Endothelial cell of umbilical vein (primary cell): ENCODE data around the gene ACKR3. TPM values are rescaled to one million over a fixed set of nuclear protein-coding genes. Genes with fewer than 3 reads are reported as not detected.

ENCODE experiments used
- BruUV-seq: library from RNA; stranded (reverse); fragments of 400-500 nt; replicated peaks from 2 replicates; lab custom pipeline; 2021; lab: Mats Ljungman, UMichigan
- CTCF ChIA-PET: fragments of 300-600, 350-600 bp; sonication (Branson Sonifier 250); formaldehyde crosslinking; loops from one replicate; lab custom pipeline; 2021; ENCODE audit warnings: antibody characterized with exemption, inconsistent platforms; lab: Charles Lee
- POLR2A ChIA-PET: fragments of 300-600, 350-600 bp; sonication (Branson Sonifier 250); formaldehyde crosslinking; loops from one replicate; lab custom pipeline; 2021; ENCODE audit warnings: antibody characterized with exemption, inconsistent platforms; lab: Charles Lee
- DNase-seq: peaks from one replicate; pipeline ENCODE4 v3.0.0-alpha.2; 2011; ENCODE audit warnings: low read depth, low spot score
- FAIRE-seq: peaks from 2 replicates; lab custom pipeline; 2011; peaks lifted over from hg19 to GRCh38; lab: Jason Lieb, UNC
- H2AFZ ChIP-seq: 2 replicates; pipeline ENCODE4 v1.6.0; 2012; ENCODE audit warnings: low read depth, low read length, control low read depth, inconsistent platforms
- H3K27ac ChIP-seq: 2 replicates; pipeline ENCODE4 v1.5.1; 2011; ENCODE audit warnings: low read depth, mild to moderate bottlenecking, control low read depth, low read length, moderate library complexity; ENCODE audit not compliant: insufficient read depth
- H3K27me3 ChIP-seq, 2 experiments: 2 replicates each; pipeline versions ENCODE4 v1.6.0 to v1.6.1; 2011; ENCODE audit warnings: low read length in 2 of 2, mixed read lengths in 1 of 2; ENCODE audit not compliant: control insufficient read depth in 2 of 2, insufficient read depth in 2 of 2
- H3K36me3 ChIP-seq, 2 experiments: 2 replicates in 1 of 2; 3 replicates in 1 of 2; pipeline ENCODE4 v1.5.1; 2011; ENCODE audit warnings: low read length in 2 of 2, mild to moderate bottlenecking in 1 of 2, moderate library complexity in 1 of 2; ENCODE audit not compliant: control insufficient read depth in 2 of 2, insufficient read depth in 2 of 2; ENCODE audit errors: extremely low read depth in 1 of 2
- H3K4me1 ChIP-seq: 3 replicates; pipeline ENCODE4 v1.5.1; 2011; ENCODE audit warnings: mild to moderate bottlenecking, low read length; ENCODE audit not compliant: control insufficient read depth, insufficient read depth; ENCODE audit errors: extremely low read depth
- H3K4me2 ChIP-seq: 2 replicates; pipeline ENCODE4 v1.6.1; 2011; ENCODE audit warnings: low read length, control low read depth, mixed read lengths; ENCODE audit not compliant: insufficient read depth
- H3K4me3 ChIP-seq, 3 experiments: fragments of 200-600 bp in 1 of 3; sonication (generic), shearing (Covaris generic) in 1 of 3; replicated peaks in 1 of 3; 2 replicates each; pipeline ENCODE4 v1.5.1; 2011 to 2016; ENCODE audit warnings: control low read depth in 3 of 3, low read length in 3 of 3, mild to moderate bottlenecking in 2 of 3, inconsistent platforms in 1 of 3, low read depth in 1 of 3, moderate library complexity in 1 of 3; ENCODE audit not compliant: insufficient read depth in 1 of 3
- H3K79me2 ChIP-seq: 2 replicates; pipeline ENCODE4 v1.6.0; 2012; ENCODE audit warnings: low read length, inconsistent platforms; ENCODE audit not compliant: control insufficient read depth, insufficient read depth
- H3K9ac ChIP-seq: replicated peaks from 2 replicates; pipeline ENCODE3; 2011; ENCODE audit warnings: low read length, control low read depth; ENCODE audit not compliant: insufficient read depth; ENCODE audit errors: extremely low read depth
- H3K9me1 ChIP-seq: replicated peaks from 3 replicates; pipeline ENCODE4 v1.6.0; 2011; ENCODE audit warnings: mild to moderate bottlenecking, low read length; ENCODE audit not compliant: control insufficient read depth, insufficient read depth; ENCODE audit errors: extremely low read depth
- H3K9me3 ChIP-seq: replicated peaks from 2 replicates; pipeline ENCODE4 v1.5.1; 2012; ENCODE audit warnings: low read length, inconsistent platforms; ENCODE audit not compliant: control insufficient read depth, insufficient read depth
- H4K20me1 ChIP-seq: replicated peaks from 2 replicates; pipeline ENCODE3; 2011; ENCODE audit warnings: mild to moderate bottlenecking, low read length; ENCODE audit not compliant: control insufficient read depth, insufficient read depth; ENCODE audit errors: extremely low read depth
- EZH2 ChIP-seq: IDR thresholded peaks from 2 replicates; pipeline ENCODE4 v1.6.1; 2012; ENCODE audit warnings: borderline replicate concordance, low read depth, mild to moderate bottlenecking, moderate library complexity, low read length, inconsistent platforms; ENCODE audit not compliant: severe bottlenecking
- FOS ChIP-seq: IDR thresholded peaks from 2 replicates; pipeline ENCODE4 v1.6.1; 2011; ENCODE audit warnings: mild to moderate bottlenecking, low read length, moderate library complexity, borderline replicate concordance; ENCODE audit not compliant: insufficient read depth
- GATA2 ChIP-seq: IDR thresholded peaks from 2 replicates; pipeline ENCODE4 v1.7.0; 2011; ENCODE audit warnings: low read depth, mild to moderate bottlenecking, moderate library complexity, mixed read lengths, low read length; ENCODE audit not compliant: insufficient read length, insufficient read depth
- JUN ChIP-seq: IDR thresholded peaks from 2 replicates; pipeline ENCODE4 v1.6.1; 2011; ENCODE audit warnings: borderline replicate concordance, low read depth; ENCODE audit not compliant: insufficient read length, insufficient read depth
- MYC ChIP-seq: IDR thresholded peaks from one replicate; pipeline ENCODE4 v1.6.1; 2011; ENCODE audit warnings: mild to moderate bottlenecking, low read depth, low read length
- POLR2A ChIP-seq: IDR thresholded peaks from 2 replicates; pipeline ENCODE4 v1.6.1; 2012; ENCODE audit warnings: low read depth, mild to moderate bottlenecking, control low read depth, low read length
- POLR2AphosphoS5 ChIP-seq: IDR thresholded peaks from 2 replicates; pipeline ENCODE4 v1.6.1; 2012; ENCODE audit warnings: low read depth, mild to moderate bottlenecking, control low read depth, low read length, moderate library complexity; ENCODE audit not compliant: insufficient read depth
- dilution Hi-C: fragments of 300-500 bp; cut with MboI; formaldehyde crosslinking; loops from one replicate; pipeline ENCODE4 v1.15.0; 2019; ENCODE audit warnings: low sequenced_read_pairs; ENCODE audit not compliant: extremely low pct_ligation_motif_present
- intact Hi-C: fragments of 100-400 bp; cut with micrococcal nuclease; formaldehyde crosslinking; loops from one replicate; pipeline ENCODE4 v1.10.0; 2022
- polyA plus RNA-seq, 4 experiments: library from polyadenylated mRNA; depleted of rRNA in 3 of 4; stranded (reverse) in 3 of 4; unstranded in 1 of 4; fragments of >200 nt; gene quantifications; 2 replicates each; pipeline versions ENCODE4 v1.2.1 to v1.2.3, GENCODE V29; 2011 to 2012; ENCODE audit warnings: missing spikeins in 1 of 4
- total RNA-seq: library from RNA; stranded (reverse); gene quantifications from 2 replicates; pipeline ENCODE4 v1.2.3, GENCODE V29; 2021
- TF ChIP-seq, protein P1 (sequence below), 2 donors: IDR thresholded peaks; 1 replicate in 1 of 2; 2 replicates in 1 of 2; pipeline ENCODE4 v1.5.1; 2011; ENCODE audit warnings: low read length in 2 of 2, mild to moderate bottlenecking in 2 of 2, moderate library complexity in 2 of 2, control low read depth in 1 of 2, inconsistent platforms in 1 of 2, low read depth in 1 of 2; ENCODE audit not compliant: insufficient read depth in 1 of 2; ENCODE audit errors: extremely low read depth in 1 of 2
- TF ChIP-seq, protein P2 (sequence below): IDR thresholded peaks from 2 replicates; pipeline ENCODE4 v1.6.1; 2011; ENCODE audit not compliant: insufficient read depth, insufficient read length

The ACKR3 gene
- total and polyA plus RNA-seq, 2 donors (not counting 3 experiments of a cell fraction or from before 2014, with no cell fraction given) = 31.1 to 428 TPM

DNA sequence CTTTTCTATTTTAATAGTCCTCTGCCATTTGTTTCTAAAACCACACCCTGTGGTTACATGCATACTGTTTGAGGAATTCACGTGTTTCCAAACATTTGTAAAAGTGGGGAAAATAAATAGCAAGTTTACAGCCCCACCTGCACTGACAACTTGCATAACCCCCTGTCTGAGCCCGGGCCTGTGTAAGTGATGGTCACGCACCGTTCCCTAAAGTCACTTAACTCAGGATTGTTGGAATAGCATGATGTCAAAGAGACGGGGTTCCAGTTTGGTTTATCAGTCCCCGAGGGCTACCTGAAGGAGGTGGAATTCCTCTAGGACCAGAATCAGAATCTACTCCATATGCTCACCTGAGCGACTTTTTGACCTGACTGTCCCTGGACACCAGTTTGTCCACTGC is 30.5 kb downstream of the ACKR3 start:
- H3K4me1 ChIP-seq = no peaks in the 10 kb centered on the region
- no peaks in the 10 kb centered on the region for H3K36me3 ChIP-seq
- FAIRE-seq (no peak), DNase-seq (no peak)
- no peak overlapping the region for H2AFZ ChIP-seq
- H3K79me2 ChIP-seq = no peaks in the 10 kb centered on the region
- dilution Hi-C loops (no loop called here), intact Hi-C loops (no loop called here)
- no peaks in the 10 kb centered on the region for H3K9me1 ChIP-seq
- no peaks in the 10 kb centered on the region for H3K9me3 ChIP-seq
- no peaks in the 10 kb centered on the region for H4K20me1 ChIP-seq
- TF ChIP-seq POLR2AphosphoS5 = no peak
- no peak for TF ChIP-seq MYC
- TF ChIP-seq, protein P1, sequence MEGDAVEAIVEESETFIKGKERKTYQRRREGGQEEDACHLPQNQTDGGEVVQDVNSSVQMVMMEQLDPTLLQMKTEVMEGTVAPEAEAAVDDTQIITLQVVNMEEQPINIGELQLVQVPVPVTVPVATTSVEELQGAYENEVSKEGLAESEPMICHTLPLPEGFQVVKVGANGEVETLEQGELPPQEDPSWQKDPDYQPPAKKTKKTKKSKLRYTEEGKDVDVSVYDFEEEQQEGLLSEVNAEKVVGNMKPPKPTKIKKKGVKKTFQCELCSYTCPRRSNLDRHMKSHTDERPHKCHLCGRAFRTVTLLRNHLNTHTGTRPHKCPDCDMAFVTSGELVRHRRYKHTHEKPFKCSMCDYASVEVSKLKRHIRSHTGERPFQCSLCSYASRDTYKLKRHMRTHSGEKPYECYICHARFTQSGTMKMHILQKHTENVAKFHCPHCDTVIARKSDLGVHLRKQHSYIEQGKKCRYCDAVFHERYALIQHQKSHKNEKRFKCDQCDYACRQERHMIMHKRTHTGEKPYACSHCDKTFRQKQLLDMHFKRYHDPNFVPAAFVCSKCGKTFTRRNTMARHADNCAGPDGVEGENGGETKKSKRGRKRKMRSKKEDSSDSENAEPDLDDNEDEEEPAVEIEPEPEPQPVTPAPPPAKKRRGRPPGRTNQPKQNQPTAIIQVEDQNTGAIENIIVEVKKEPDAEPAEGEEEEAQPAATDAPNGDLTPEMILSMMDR (IDR thresholded peaks at IDR 0.05; ENCODE audit: extremely low read depth in 1 of 2, insufficient read depth in 1 of 2, low read depth in 1 of 2, low read length in 2 of 2) = no peak
- no peak for TF ChIP-seq EZH2
- H3K4me3 ChIP-seq = no peak overlapping the region
- no peak overlapping the region for H3K9ac ChIP-seq
- peaks cover 2% of the 10 kb centered on the region in 2 experiments for H3K27me3 ChIP-seq
- H3K4me2 ChIP-seq = no peak overlapping the region
- no peak overlapping the region for H3K27ac ChIP-seq
- CTCF ChIA-PET = no interaction called here
- POLR2A ChIA-PET = no interaction called here
- no TSS peak for BruUV-seq

DNA sequence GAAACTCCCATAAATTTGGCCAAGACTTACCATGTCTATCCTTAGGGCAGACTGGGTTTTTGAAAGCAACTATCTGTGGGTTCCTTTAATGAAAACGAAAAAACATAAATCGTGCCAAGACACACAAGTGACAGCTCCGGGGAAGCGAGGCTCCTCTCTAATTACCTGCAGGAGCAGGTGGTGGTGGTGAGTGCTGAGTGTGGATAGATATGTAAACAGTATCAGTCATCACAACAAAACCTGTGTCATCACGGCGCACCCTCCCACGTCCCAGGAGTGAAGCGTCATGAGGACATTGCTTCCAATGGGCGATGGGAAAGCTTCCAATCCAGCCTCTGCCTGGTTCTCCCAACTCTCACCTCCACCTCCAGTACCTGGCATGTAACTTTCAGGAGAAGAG is 31.3 kb downstream of the ACKR3 start:
- POLR2A ChIA-PET = no interaction called here
- no peak overlapping the region for H3K9ac ChIP-seq
- TF ChIP-seq, protein P1 (IDR thresholded peaks at IDR 0.05; ENCODE audit: extremely low read depth in 1 of 2, insufficient read depth in 1 of 2, low read depth in 1 of 2, low read length in 2 of 2) = no peak
- TF ChIP-seq EZH2 (no peak), POLR2AphosphoS5 (no peak), GATA2 (no peak), MYC (no peak), POLR2A (no peak), FOS (no peak), JUN (no peak)
- TF ChIP-seq, protein P2, sequence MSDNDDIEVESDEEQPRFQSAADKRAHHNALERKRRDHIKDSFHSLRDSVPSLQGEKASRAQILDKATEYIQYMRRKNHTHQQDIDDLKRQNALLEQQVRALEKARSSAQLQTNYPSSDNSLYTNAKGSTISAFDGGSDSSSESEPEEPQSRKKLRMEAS = no peak
- H2AFZ ChIP-seq = no peak overlapping the region
- intact Hi-C loops (no loop called here), dilution Hi-C loops (no loop called here)
- no peak overlapping the region for H3K4me3 ChIP-seq
- H3K27me3 ChIP-seq = peaks cover 2% of the 10 kb centered on the region in 2 experiments
- no peaks in the 10 kb centered on the region for H3K9me3 ChIP-seq
- no peaks in the 10 kb centered on the region for H3K79me2 ChIP-seq
- FAIRE-seq (no peak), DNase-seq (no peak)
- no TSS peak for BruUV-seq
- no peaks in the 10 kb centered on the region for H4K20me1 ChIP-seq
- CTCF ChIA-PET = no interaction called here
- no peaks in the 10 kb centered on the region for H3K36me3 ChIP-seq
- no peak overlapping the region for H3K4me2 ChIP-seq
- no peaks in the 10 kb centered on the region for H3K9me1 ChIP-seq
- H3K27ac ChIP-seq = no peak overlapping the region
- no peaks in the 10 kb centered on the region for H3K4me1 ChIP-seq
